HepG2 (cell line): ENCODE results near the gene MYO1C. TPM values are rescaled to one million over a fixed set of nuclear protein-coding genes. Genes with fewer than 3 reads are reported as not detected.

Source experiments
- CCDC6 ChIP-seq: sonication (generic); formaldehyde crosslinking; IDR thresholded peaks from 2 replicates; pipeline ENCODE4 v1.8.1; 2022; ENCODE audit warnings: mild to moderate bottlenecking, missing genetic modification reagents, moderate library complexity
- GMEB2 ChIP-seq: IDR thresholded peaks from 2 replicates; pipeline ENCODE4 v1.6.1; 2016; ENCODE audit warnings: missing biosample characterization, missing genetic modification reagents, low read depth
- HMG20B ChIP-seq: conservative IDR thresholded peaks from 2 replicates; pipeline ENCODE4 v1.6.1; 2016; ENCODE audit warnings: missing genetic modification reagents, missing compliant biosample characterization
- ISL2 ChIP-seq: sonication (generic); formaldehyde crosslinking; IDR thresholded peaks from 2 replicates; pipeline ENCODE4 v1.5.0; 2020; ENCODE audit warnings: missing genetic modification reagents
- KDM6A ChIP-seq: IDR thresholded peaks from 2 replicates; pipeline ENCODE4 v1.6.1; 2016; ENCODE audit warnings: low read depth
- KLF6 ChIP-seq: IDR thresholded peaks from 2 replicates; pipeline ENCODE4 v1.8.0; 2016; ENCODE audit warnings: missing biosample characterization, missing genetic modification reagents
- NFE2L2 ChIP-seq: fragments of 150-350 bp; IDR thresholded peaks from 2 replicates; pipeline ENCODE4 v1.6.1; 2014; ENCODE audit warnings: low read length
- NR1H2 ChIP-seq: sonication (generic); formaldehyde crosslinking; IDR thresholded peaks from 2 replicates; pipeline ENCODE4 v1.8.1; 2022; ENCODE audit warnings: low read depth, missing genetic modification reagents, borderline replicate concordance
- STAG1 ChIP-seq: sonication (generic); formaldehyde crosslinking; IDR thresholded peaks from 2 replicates; pipeline ENCODE4 v1.4.0; 2020; ENCODE audit warnings: missing genetic modification reagents
- TCF12 ChIP-seq, 2 experiments: fragments of 450-650 bp in 1 of 2; sonication (generic) in 1 of 2; formaldehyde crosslinking in 1 of 2; IDR thresholded peaks; 2 replicates each; pipeline versions ENCODE4 v1.6.1 to v1.8.0; 2017 to 2022; ENCODE audit warnings: antibody characterized with exemption in 1 of 2, mild to moderate bottlenecking in 1 of 2, missing genetic modification reagents in 1 of 2, moderate library complexity in 1 of 2
- ZFP91 ChIP-seq: sonication (generic); formaldehyde crosslinking; IDR thresholded peaks from 2 replicates; pipeline ENCODE4 v1.9.0; 2022; ENCODE audit warnings: missing genetic modification reagents, mild to moderate bottlenecking, borderline replicate concordance
- ZNF18 ChIP-seq: sonication (generic); formaldehyde crosslinking; IDR thresholded peaks from 2 replicates; pipeline ENCODE4 v1.8.0; 2022; ENCODE audit warnings: mild to moderate bottlenecking, missing genetic modification reagents; ENCODE audit not compliant: insufficient replicate concordance
- ZNF317 ChIP-seq: sonication (generic); formaldehyde crosslinking; IDR thresholded peaks from 2 replicates; pipeline ENCODE4 v1.5.0; 2020; ENCODE audit warnings: mild to moderate bottlenecking, missing genetic modification reagents
- ZNF350 ChIP-seq: sonication (generic); formaldehyde crosslinking; IDR thresholded peaks from 2 replicates; pipeline ENCODE4 v1.4.0; 2020; ENCODE audit warnings: mild to moderate bottlenecking, low read depth, missing genetic modification reagents, borderline replicate concordance
- ZNF83 ChIP-seq: sonication (generic); formaldehyde crosslinking; IDR thresholded peaks from 2 replicates; pipeline ENCODE4 v1.4.0; 2020; ENCODE audit warnings: missing genetic modification reagents, mild to moderate bottlenecking, borderline replicate concordance
- ZSCAN22 ChIP-seq: sonication (generic); formaldehyde crosslinking; IDR thresholded peaks from 2 replicates; pipeline ENCODE4 v1.4.0; 2020; ENCODE audit warnings: mild to moderate bottlenecking, missing genetic modification reagents
- ZSCAN29 ChIP-seq: sonication (generic); formaldehyde crosslinking; conservative IDR thresholded peaks from 2 replicates; pipeline ENCODE4 v1.4.0; 2020; ENCODE audit warnings: mild to moderate bottlenecking, missing genetic modification reagents
- polyA plus RNA-seq, 8 experiments: library from polyadenylated mRNA; depleted of rRNA in 3 of 8; stranded (reverse) in 7 of 8; unstranded in 1 of 8; fragments of >200 nt; fragmentation: Illumina TruSeq in 4 of 8; extraction: Trizol in 4 of 8; gene quantifications; 2 replicates each; pipeline versions ENCODE4 v1.2.1 to v1.2.3, GENCODE V29; 2011 to 2016; ENCODE audit warnings: low read depth in 4 of 8, missing spikeins in 1 of 8, mixed read lengths in 1 of 8; ENCODE audit not compliant: insufficient read depth in 1 of 8
- total RNA-seq, 5 experiments: library from RNA; depleted of rRNA; stranded (reverse); fragments of >200 nt; fragmentation: Illumina TruSeq; extraction: Trizol; gene quantifications; 2 replicates each; pipeline ENCODE4 v1.2.3, GENCODE V29; 2016; ENCODE audit warnings: low read depth in 1 of 5
- TF ChIP-seq, protein P1 (sequence below): sonication (generic); formaldehyde crosslinking; IDR thresholded peaks from 2 replicates; pipeline ENCODE4 v1.9.0; 2021; ENCODE audit warnings: mild to moderate bottlenecking, missing genetic modification reagents

The MYO1C gene
- total and polyA plus RNA-seq, 2 of the 13 experiments (the other 11 are each of a cell fraction or from before 2014, with no cell fraction given), result 22.7 to 40.8 TPM

DNA sequence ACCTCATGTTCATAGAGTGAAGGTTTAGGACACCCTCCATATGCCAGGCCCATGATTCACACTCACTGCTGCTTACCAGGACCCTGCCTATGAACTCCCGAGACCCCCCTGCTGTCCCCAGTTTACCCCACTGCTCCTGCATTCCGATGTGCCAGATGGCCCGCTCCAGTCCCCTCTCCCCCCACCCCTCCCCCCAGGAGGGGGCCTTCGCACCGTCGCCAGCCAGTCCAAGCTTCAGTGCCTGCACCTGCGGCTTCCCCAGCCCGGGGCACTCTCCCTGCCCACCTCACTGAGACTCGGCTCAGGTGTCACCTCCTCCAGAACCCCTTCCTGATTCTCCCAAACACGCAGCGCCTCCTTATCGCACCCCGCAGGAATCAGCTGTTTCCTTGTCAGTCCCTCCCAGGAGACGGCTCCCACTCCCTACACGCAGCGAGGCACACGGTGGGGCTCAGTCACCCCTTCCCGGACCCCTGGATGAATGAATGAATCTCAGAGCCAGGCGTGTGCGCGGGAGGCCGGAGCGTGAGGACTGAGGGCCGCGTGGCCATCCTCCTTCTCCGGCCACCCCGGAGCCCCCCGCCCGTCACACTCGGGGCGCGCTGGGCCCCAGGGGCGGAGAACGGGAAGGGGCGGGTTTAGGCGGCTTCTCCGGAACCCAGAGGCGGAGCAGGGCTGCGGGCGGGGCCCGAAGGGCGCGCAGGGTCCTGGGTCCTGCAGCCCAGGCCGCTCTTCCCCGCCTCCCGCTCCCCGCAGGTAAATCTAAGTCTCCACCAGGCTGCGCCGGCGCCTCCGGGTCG lies 1.6 kb downstream of the MYO1C start (continued):
- TF ChIP-seq ZNF18 (no peak), CCDC6 (CRISPR knock-in tag) (no peak), ISL2 (CRISPR knock-in tag) (no peak), KLF6 (CRISPR knock-in tag) (no peak), ZNF83 (CRISPR knock-in tag) (peak; percentile 71; the same call in 1 of the 2 replicates), ZSCAN22 (CRISPR knock-in tag) (no peak), HMG20B (CRISPR knock-in tag) (no peak), STAG1 (no peak), ZSCAN29 (CRISPR knock-in tag) (no peak), TCF12 (IDR thresholded peaks at IDR 0.05) (no peak), TCF12 (CRISPR knock-in tag; IDR thresholded peaks at IDR 0.05) (peak; percentile 59; the same call in 1 of the 2 replicates), KDM6A (CRISPR knock-in tag) (no peak), NFE2L2 (no peak), GMEB2 (CRISPR knock-in tag) (no peak), ZNF350 (CRISPR knock-in tag) (0 out of 2 replicates have a peak, but pooled peaks have one; percentile 53), NR1H2 (CRISPR knock-in tag) (no peak), ZNF317 (CRISPR knock-in tag) (peak; percentile 22; the same call in 1 of the 2 replicates), ZFP91 (CRISPR knock-in tag) (peak; percentile 60; the same call in 1 of the 2 replicates)
- TF ChIP-seq, protein P1, sequence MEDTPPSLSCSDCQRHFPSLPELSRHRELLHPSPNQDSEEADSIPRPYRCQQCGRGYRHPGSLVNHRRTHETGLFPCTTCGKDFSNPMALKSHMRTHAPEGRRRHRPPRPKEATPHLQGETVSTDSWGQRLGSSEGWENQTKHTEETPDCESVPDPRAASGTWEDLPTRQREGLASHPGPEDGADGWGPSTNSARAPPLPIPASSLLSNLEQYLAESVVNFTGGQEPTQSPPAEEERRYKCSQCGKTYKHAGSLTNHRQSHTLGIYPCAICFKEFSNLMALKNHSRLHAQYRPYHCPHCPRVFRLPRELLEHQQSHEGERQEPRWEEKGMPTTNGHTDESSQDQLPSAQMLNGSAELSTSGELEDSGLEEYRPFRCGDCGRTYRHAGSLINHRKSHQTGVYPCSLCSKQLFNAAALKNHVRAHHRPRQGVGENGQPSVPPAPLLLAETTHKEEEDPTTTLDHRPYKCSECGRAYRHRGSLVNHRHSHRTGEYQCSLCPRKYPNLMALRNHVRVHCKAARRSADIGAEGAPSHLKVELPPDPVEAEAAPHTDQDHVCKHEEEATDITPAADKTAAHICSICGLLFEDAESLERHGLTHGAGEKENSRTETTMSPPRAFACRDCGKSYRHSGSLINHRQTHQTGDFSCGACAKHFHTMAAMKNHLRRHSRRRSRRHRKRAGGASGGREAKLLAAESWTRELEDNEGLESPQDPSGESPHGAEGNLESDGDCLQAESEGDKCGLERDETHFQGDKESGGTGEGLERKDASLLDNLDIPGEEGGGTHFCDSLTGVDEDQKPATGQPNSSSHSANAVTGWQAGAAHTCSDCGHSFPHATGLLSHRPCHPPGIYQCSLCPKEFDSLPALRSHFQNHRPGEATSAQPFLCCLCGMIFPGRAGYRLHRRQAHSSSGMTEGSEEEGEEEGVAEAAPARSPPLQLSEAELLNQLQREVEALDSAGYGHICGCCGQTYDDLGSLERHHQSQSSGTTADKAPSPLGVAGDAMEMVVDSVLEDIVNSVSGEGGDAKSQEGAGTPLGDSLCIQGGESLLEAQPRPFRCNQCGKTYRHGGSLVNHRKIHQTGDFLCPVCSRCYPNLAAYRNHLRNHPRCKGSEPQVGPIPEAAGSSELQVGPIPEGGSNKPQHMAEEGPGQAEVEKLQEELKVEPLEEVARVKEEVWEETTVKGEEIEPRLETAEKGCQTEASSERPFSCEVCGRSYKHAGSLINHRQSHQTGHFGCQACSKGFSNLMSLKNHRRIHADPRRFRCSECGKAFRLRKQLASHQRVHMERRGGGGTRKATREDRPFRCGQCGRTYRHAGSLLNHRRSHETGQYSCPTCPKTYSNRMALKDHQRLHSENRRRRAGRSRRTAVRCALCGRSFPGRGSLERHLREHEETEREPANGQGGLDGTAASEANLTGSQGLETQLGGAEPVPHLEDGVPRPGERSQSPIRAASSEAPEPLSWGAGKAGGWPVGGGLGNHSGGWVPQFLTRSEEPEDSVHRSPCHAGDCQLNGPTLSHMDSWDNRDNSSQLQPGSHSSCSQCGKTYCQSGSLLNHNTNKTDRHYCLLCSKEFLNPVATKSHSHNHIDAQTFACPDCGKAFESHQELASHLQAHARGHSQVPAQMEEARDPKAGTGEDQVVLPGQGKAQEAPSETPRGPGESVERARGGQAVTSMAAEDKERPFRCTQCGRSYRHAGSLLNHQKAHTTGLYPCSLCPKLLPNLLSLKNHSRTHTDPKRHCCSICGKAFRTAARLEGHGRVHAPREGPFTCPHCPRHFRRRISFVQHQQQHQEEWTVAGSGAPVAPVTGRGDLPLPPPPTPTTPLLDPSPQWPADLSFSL (CRISPR knock-in tag), result no peak
